IgD-negative memory B cell (primary cell): ENCODE results near the gene METTL23. TPM values are rescaled to one million over a fixed set of nuclear protein-coding genes. Genes with fewer than 3 reads are reported as not detected.

Experiments used
- H3K27ac Mint-ChIP-seq, 3 donors: one replicate each; pipeline ENCODE4 v1.8.0; 2020 to 2022; ENCODE audit warnings: mild to moderate bottlenecking in 3 of 3, mixed read lengths in 3 of 3, moderate library complexity in 1 of 3
- H3K27me3 Mint-ChIP-seq: one replicate; pipeline ENCODE4 v1.8.0; 2021; ENCODE audit warnings: mixed read lengths
- H3K36me3 Mint-ChIP-seq: one replicate; pipeline ENCODE4 v1.8.0; 2020; ENCODE audit warnings: mild to moderate bottlenecking, mixed read lengths
- H3K4me1 Mint-ChIP-seq, 3 donors: one replicate each; pipeline ENCODE4 v1.8.0; 2020 to 2022; ENCODE audit warnings: mixed read lengths in 3 of 3, mild to moderate bottlenecking in 1 of 3
- H3K4me3 Mint-ChIP-seq, 4 donors: one replicate each; pipeline ENCODE4 v1.8.0; 2020 to 2022; ENCODE audit warnings: mild to moderate bottlenecking in 4 of 4, mixed read lengths in 4 of 4, moderate library complexity in 3 of 4
- H3K9me3 Mint-ChIP-seq, 3 donors: one replicate each; pipeline ENCODE4 v1.8.0; 2020 to 2021; ENCODE audit warnings: mixed read lengths in 3 of 3, mild to moderate bottlenecking in 1 of 3
- polyA plus RNA-seq: library from polyadenylated mRNA; unstranded; fragments of 300-500 nt; fragmentation: Illumina TruSeq; gene quantifications from one replicate; pipeline ENCODE4 v1.2.3, GENCODE V29; 2021

Gene METTL23
- 121 TPM for polyA plus RNA-seq

- H3K27ac Mint-ChIP-seq: peak within 1 kb of the TSS; percentile 99 to 100 (median 99)
- H3K36me3 Mint-ChIP-seq: peaks cover 2% of the 10 kb centered on the region
- no peaks in the 10 kb centered on the region for H3K9me3 Mint-ChIP-seq
- no peaks in the 10 kb centered on the region for H3K27me3 Mint-ChIP-seq
- H3K4me3 Mint-ChIP-seq: peak within 1 kb of the TSS; percentile 98 to 99 (median 99)
- H3K4me1 Mint-ChIP-seq: peaks cover 20 to 35% (median 31%) of the 10 kb centered on the region in 3 donors
Observed at GRCh38 chr17:76726776-76727718, at the start of gene METTL23. METTL23 (plus strand) TSS chr17:76726839; CDS start chr17:76729711, 2,872 bp downstream.

- Mint-ChIP-seq H3K27me3 (no peaks in the 10 kb centered on the region), H3K36me3 (no peaks in the 10 kb centered on the region), H3K9me3 (peaks cover 0 to 2% (median 0%) of the 10 kb centered on the region in 3 donors), H3K27ac (no peak overlapping the region), H3K4me1 (peaks cover 0 to 2% (median 2%) of the 10 kb centered on the region in 3 donors), H3K4me3 (no peak overlapping the region)
Observed at GRCh38 chr17:76677406-76677805, 49.2 kb upstream of the METTL23 start.

GRCh38 chr17:76678330-76678729, 48.3 kb upstream of the METTL23 start:
- Mint-ChIP-seq H3K27me3 (no peaks in the 10 kb centered on the region), H3K27ac (no peak overlapping the region), H3K4me1 (no peaks in the 10 kb centered on the region), H3K9me3 (no peaks in the 10 kb centered on the region), H3K4me3 (no peak overlapping the region), H3K36me3 (no peaks in the 10 kb centered on the region)

- Mint-ChIP-seq H3K4me3 (no peak overlapping the region), H3K9me3 (no peaks in the 10 kb centered on the region), H3K27ac (no peak overlapping the region), H3K36me3 (no peaks in the 10 kb centered on the region), H3K27me3 (peaks cover 1% of the 10 kb centered on the region), H3K4me1 (no peaks in the 10 kb centered on the region)
Observed at GRCh38 chr17:76679239-76679638, 47.4 kb upstream of the METTL23 start.

GRCh38 chr17:76681222-76682137, 45.2 kb upstream of the METTL23 start:
- Mint-ChIP-seq H3K9me3 (no peaks in the 10 kb centered on the region), H3K4me3 (no peak overlapping the region), H3K4me1 (no peaks in the 10 kb centered on the region), H3K27ac (peak overlapping the region in 1 of 3 donors; percentile 55), H3K27me3 (peaks cover 3% of the 10 kb centered on the region), H3K36me3 (no peaks in the 10 kb centered on the region)

- no peaks in the 10 kb centered on the region for H3K9me3 Mint-ChIP-seq
- H3K4me1 Mint-ChIP-seq: no peaks in the 10 kb centered on the region
- no peak overlapping the region for H3K4me3 Mint-ChIP-seq
- H3K27me3 Mint-ChIP-seq: peaks cover 3% of the 10 kb centered on the region
- no peak overlapping the region for H3K27ac Mint-ChIP-seq
- no peaks in the 10 kb centered on the region for H3K36me3 Mint-ChIP-seq
Observed at GRCh38 chr17:76682296-76682695, 44.3 kb upstream of the METTL23 start.

- Mint-ChIP-seq H3K27ac (no peak overlapping the region), H3K9me3 (no peaks in the 10 kb centered on the region), H3K27me3 (peaks cover 6% of the 10 kb centered on the region), H3K4me3 (no peak overlapping the region), H3K36me3 (no peaks in the 10 kb centered on the region), H3K4me1 (peaks cover 0 to 1% (median 0%) of the 10 kb centered on the region in 3 donors)
Observed at GRCh38 chr17:76683011-76683755, 43.5 kb upstream of the METTL23 start.

- Mint-ChIP-seq H3K27me3 (peaks cover 9% of the 10 kb centered on the region), H3K36me3 (no peaks in the 10 kb centered on the region), H3K27ac (no peak overlapping the region), H3K9me3 (no peaks in the 10 kb centered on the region), H3K4me3 (no peak overlapping the region), H3K4me1 (peaks cover 0 to 1% (median 0%) of the 10 kb centered on the region in 3 donors)
Observed at GRCh38 chr17:76683921-76684745, 42.5 kb upstream of the METTL23 start.

- no peak overlapping the region for H3K4me3 Mint-ChIP-seq
- H3K36me3 Mint-ChIP-seq: no peaks in the 10 kb centered on the region
- peaks cover 9% of the 10 kb centered on the region for H3K27me3 Mint-ChIP-seq
- H3K9me3 Mint-ChIP-seq: no peaks in the 10 kb centered on the region
- H3K4me1 Mint-ChIP-seq: peaks cover 0 to 1% (median 0%) of the 10 kb centered on the region in 3 donors
- H3K27ac Mint-ChIP-seq: no peak overlapping the region
Observed at GRCh38 chr17:76684756-76685155, 41.9 kb upstream of the METTL23 start.

GRCh38 chr17:76685366-76685765, 41.3 kb upstream of the METTL23 start:
- Mint-ChIP-seq H3K36me3 (no peaks in the 10 kb centered on the region), H3K4me1 (peaks cover 0 to 1% (median 0%) of the 10 kb centered on the region in 3 donors), H3K9me3 (no peaks in the 10 kb centered on the region), H3K27me3 (peaks cover 9% of the 10 kb centered on the region), H3K27ac (no peak overlapping the region), H3K4me3 (no peak overlapping the region)

- no peaks in the 10 kb centered on the region for H3K36me3 Mint-ChIP-seq
- no peak overlapping the region for H3K27ac Mint-ChIP-seq
- peaks cover 0 to 1% (median 0%) of the 10 kb centered on the region in 3 donors for H3K4me1 Mint-ChIP-seq
- peaks cover 9% of the 10 kb centered on the region for H3K27me3 Mint-ChIP-seq
- H3K4me3 Mint-ChIP-seq: no peak overlapping the region
- H3K9me3 Mint-ChIP-seq: no peaks in the 10 kb centered on the region
Observed at GRCh38 chr17:76685846-76686245, 40.8 kb upstream of the METTL23 start.

- H3K4me3 Mint-ChIP-seq: no peak overlapping the region
- no peaks in the 10 kb centered on the region for H3K9me3 Mint-ChIP-seq
- H3K36me3 Mint-ChIP-seq: peaks cover 2% of the 10 kb centered on the region
- peaks cover 9% of the 10 kb centered on the region for H3K27me3 Mint-ChIP-seq
- no peak overlapping the region for H3K27ac Mint-ChIP-seq
- peaks cover 0 to 1% (median 0%) of the 10 kb centered on the region in 3 donors for H3K4me1 Mint-ChIP-seq
Observed at GRCh38 chr17:76686538-76687297, 39.9 kb upstream of the METTL23 start.
